Psoas muscle (tissue), 8 donors: ENCODE data around the gene NXPH3. TPM values are rescaled to one million over a fixed set of nuclear protein-coding genes. Genes with fewer than 3 reads are reported as not detected.

Source experiments
- ATAC-seq, 4 donors: fragments of 200-7000 bp; cut with Tn5 transposase; one replicate each; pipeline ENCODE4 v1.9.1; 2020; ENCODE audit warnings: moderate library complexity in 3 of 4, mild to moderate bottlenecking in 2 of 4
- DNase-seq, 2 donors: peaks; one replicate each; pipeline ENCODE4 v3.0.0-alpha.2; 2020
- H3K27ac ChIP-seq: fragments of 200-600 bp; one replicate; pipeline ENCODE4 v1.8.0; 2022
- H3K27me3 ChIP-seq, 3 donors: fragments of 200-600 bp in 1 of 3; one replicate each; pipeline versions ENCODE4 v1.6.1 to v1.8.0; 2013 to 2022; ENCODE audit warnings: low read length in 2 of 3, mild to moderate bottlenecking in 2 of 3, moderate library complexity in 1 of 3; ENCODE audit not compliant: insufficient read depth in 3 of 3
- H3K36me3 ChIP-seq, 2 donors: fragments of 200-600 bp in 1 of 2; one replicate each; pipeline versions ENCODE4 v1.6.1 to v1.8.0; 2013 to 2022; ENCODE audit warnings: low read depth in 1 of 2, mild to moderate bottlenecking in 1 of 2, moderate library complexity in 1 of 2; ENCODE audit not compliant: insufficient read depth in 1 of 2
- H3K4me1 ChIP-seq: fragments of 200-600 bp; one replicate; pipeline ENCODE4 v1.8.0; 2022
- H3K4me3 ChIP-seq: fragments of 200-600 bp; one replicate; pipeline ENCODE4 v1.8.0; 2022; ENCODE audit warnings: mild to moderate bottlenecking
- H3K9me3 ChIP-seq: fragments of 200-600 bp; one replicate; pipeline ENCODE4 v1.8.0; 2022
- CTCF ChIP-seq: fragments of 200-600 bp; IDR thresholded peaks from one replicate; pipeline ENCODE4 v1.8.0; 2022; ENCODE audit warnings: antibody characterized with exemption
- WGBS, 3 donors: extraction: QIAGEN DNeasy Blood & Tissue Kit; methylation state at CpG; one replicate each; pipeline versions ENCODE4 v1.1.6 to v1.1.7; 2013; 5-methylcytosine and 5-hydroxymethylcytosine counted together
- intact Hi-C, 2 donors: fragments of 100-400 bp; cut with DNase I; formaldehyde crosslinking; loops; one replicate each; pipeline versions ENCODE4 v1.11.0 to v1.14.2; 2022
- polyA plus RNA-seq, 3 donors: library from polyadenylated mRNA; stranded (reverse); fragments of 200-250 nt; gene quantifications; one replicate each; pipeline ENCODE4 v1.2.3, GENCODE V29; 2013
- total RNA-seq, 4 donors: library from RNA; stranded (reverse); fragmentation: NEBNext Ultra II Directional in 2 of 4; extraction: Animal tissue kit (Norgen Biotek cat#: 25700) in 2 of 4; gene quantifications; one replicate each; pipeline versions ENCODE4 v1.2.1 to v1.2.4, GENCODE V29; 2021 to 2023
- donor health status: healthy with polysubstance abuse.
- donor health status: DM: no; HTN: no; CAD: no; lungs with moderate emphysema.
- donor health status: Bipolar disorder and iron deficiency.
- donor health status: healthy.
- donor health status: DM: yes; HTN: yes; CAD: no.
- donor health status: DM: no; HTN: no; CAD: no.
- donor health status: DM: no; HTN: no; CAD: no.
- donor health status: DM: yes; HTN: yes; CAD: no.

Gene NXPH3
- total and polyA plus RNA-seq, 7 donors = 0.39 to 1.8 (median 0.55) TPM

GRCh38 chr17:49543860-49544259 is 31.8 kb upstream of the NXPH3 start:
- Histone ChIP-seq H3K4me3 (no peak overlapping the region), H3K9me3 (no peaks in the 10 kb centered on the region), H3K27me3 (no peaks in the 10 kb centered on the region), H3K4me1 (no peaks in the 10 kb centered on the region), H3K27ac (no peak overlapping the region), H3K36me3 (no peaks in the 10 kb centered on the region)
- intact Hi-C loops = no loop called here
- no peak for TF ChIP-seq CTCF
- no peak for DNase-seq
- no peak for ATAC-seq
- WGBS, 3 donors = 68 to 88% (median 72%) methylated on average over 3 of the region's 3 CpGs

- H3K27ac ChIP-seq = no peak overlapping the region
- no peak overlapping the region for H3K4me3 ChIP-seq
- H3K4me1 ChIP-seq = no peaks in the 10 kb centered on the region
- no peak for TF ChIP-seq CTCF
- peaks cover 0 to 2% (median 0%) of the 10 kb centered on the region in 3 donors for H3K27me3 ChIP-seq
- no peak for DNase-seq
- H3K36me3 ChIP-seq = no peaks in the 10 kb centered on the region
- ATAC-seq = no peak
- intact Hi-C loops = loop anchor here in 1 of 2 donors (5.0 kb wide), 1 partner anchor 33 kb away; no protein-coding TSS in a partner anchor
- H3K9me3 ChIP-seq = no peaks in the 10 kb centered on the region
- WGBS, 3 donors = 74 to 81% (median 76%) methylated on average over 8 of the region's 8 CpGs
Measured at GRCh38 chr17:49545007-49545660, 30.5 kb upstream of the NXPH3 start.

- no peaks in the 10 kb centered on the region for H3K36me3 ChIP-seq
- H3K27me3 ChIP-seq = peaks cover 0 to 2% (median 0%) of the 10 kb centered on the region in 3 donors
- H3K9me3 ChIP-seq = no peaks in the 10 kb centered on the region
- intact Hi-C loops = loop anchor here in 1 of 2 donors (5.0 kb wide), 1 partner anchor 34 kb away; no protein-coding TSS in a partner anchor
- no peaks in the 10 kb centered on the region for H3K4me1 ChIP-seq
- H3K27ac ChIP-seq = no peak overlapping the region
- 55 to 71% (median 67%) methylated on average over 15 of the region's 15 CpGs for WGBS, 3 donors
- ATAC-seq (no peak), DNase-seq (no peak)
- TF ChIP-seq CTCF = no peak
- no peak overlapping the region for H3K4me3 ChIP-seq
Measured at GRCh38 chr17:49545806-49546545, 29.7 kb upstream of the NXPH3 start.

GRCh38 chr17:49546546-49547535 is 28.8 kb upstream of the NXPH3 start:
- Histone ChIP-seq H3K27me3 (peaks cover 0 to 2% (median 0%) of the 10 kb centered on the region in 3 donors), H3K4me3 (no peak overlapping the region), H3K36me3 (no peaks in the 10 kb centered on the region), H3K9me3 (no peaks in the 10 kb centered on the region), H3K27ac (no peak overlapping the region), H3K4me1 (no peaks in the 10 kb centered on the region)
- intact Hi-C loops = loop anchor here in 1 of 2 donors (5.0 kb wide), 1 partner anchor 35 kb away; no protein-coding TSS in a partner anchor
- TF ChIP-seq CTCF = no peak
- ATAC-seq (no peak), DNase-seq (no peak)
- 82 to 86% (median 83%) methylated on average over 18 of the region's 18 CpGs for WGBS, 3 donors
